ENCODE results near the gene ZYG11A. TPM values are rescaled to one million over a fixed set of nuclear protein-coding genes. Genes with fewer than 3 reads are reported as not detected.

Gene ZYG11A
- total RNA-seq, 1 donor from 2014 or later = 1.5 TPM

- ATAC-seq (ENCODE audit: low read depth) (no peak), DNase-seq (no peak)
- no peaks in the 10 kb centered on the region for H3K4me1 Mint-ChIP-seq
- ChIA-PET POLR2A (no interaction called here), CTCF (no interaction called here)
- intact Hi-C loops (cut with micrococcal nuclease) = no loop called here
- no peaks in the 10 kb centered on the region for H3K27me3 Mint-ChIP-seq
- TF ChIP-seq, protein P1, sequence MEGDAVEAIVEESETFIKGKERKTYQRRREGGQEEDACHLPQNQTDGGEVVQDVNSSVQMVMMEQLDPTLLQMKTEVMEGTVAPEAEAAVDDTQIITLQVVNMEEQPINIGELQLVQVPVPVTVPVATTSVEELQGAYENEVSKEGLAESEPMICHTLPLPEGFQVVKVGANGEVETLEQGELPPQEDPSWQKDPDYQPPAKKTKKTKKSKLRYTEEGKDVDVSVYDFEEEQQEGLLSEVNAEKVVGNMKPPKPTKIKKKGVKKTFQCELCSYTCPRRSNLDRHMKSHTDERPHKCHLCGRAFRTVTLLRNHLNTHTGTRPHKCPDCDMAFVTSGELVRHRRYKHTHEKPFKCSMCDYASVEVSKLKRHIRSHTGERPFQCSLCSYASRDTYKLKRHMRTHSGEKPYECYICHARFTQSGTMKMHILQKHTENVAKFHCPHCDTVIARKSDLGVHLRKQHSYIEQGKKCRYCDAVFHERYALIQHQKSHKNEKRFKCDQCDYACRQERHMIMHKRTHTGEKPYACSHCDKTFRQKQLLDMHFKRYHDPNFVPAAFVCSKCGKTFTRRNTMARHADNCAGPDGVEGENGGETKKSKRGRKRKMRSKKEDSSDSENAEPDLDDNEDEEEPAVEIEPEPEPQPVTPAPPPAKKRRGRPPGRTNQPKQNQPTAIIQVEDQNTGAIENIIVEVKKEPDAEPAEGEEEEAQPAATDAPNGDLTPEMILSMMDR (IDR thresholded peaks at IDR 0.05) = no peak
- H3K27ac Mint-ChIP-seq = no peak overlapping the region
- H3K36me3 Mint-ChIP-seq (ENCODE audit: low read depth) = no peaks in the 10 kb centered on the region
- H3K4me3 Mint-ChIP-seq = no peak overlapping the region
- no peaks in the 10 kb centered on the region for H3K9me3 Mint-ChIP-seq
Measured at GRCh38 chr1:52937433-52938182, 95.0 kb downstream of the ZYG11A start.

GRCh38 chr1:52938183-52938451 is 95.6 kb downstream of the ZYG11A start:
- intact Hi-C loops (cut with micrococcal nuclease) = no loop called here
- ATAC-seq (ENCODE audit: low read depth) (no peak), DNase-seq (no peak)
- no peaks in the 10 kb centered on the region for H3K36me3 Mint-ChIP-seq (ENCODE audit: low read depth)
- ChIA-PET CTCF (no interaction called here), POLR2A (no interaction called here)
- no peak overlapping the region for H3K4me3 Mint-ChIP-seq
- no peaks in the 10 kb centered on the region for H3K4me1 Mint-ChIP-seq
- H3K27ac Mint-ChIP-seq = no peak overlapping the region
- no peaks in the 10 kb centered on the region for H3K9me3 Mint-ChIP-seq
- TF ChIP-seq, protein P1 (IDR thresholded peaks at IDR 0.05) = no peak
- H3K27me3 Mint-ChIP-seq = no peaks in the 10 kb centered on the region

DNA sequence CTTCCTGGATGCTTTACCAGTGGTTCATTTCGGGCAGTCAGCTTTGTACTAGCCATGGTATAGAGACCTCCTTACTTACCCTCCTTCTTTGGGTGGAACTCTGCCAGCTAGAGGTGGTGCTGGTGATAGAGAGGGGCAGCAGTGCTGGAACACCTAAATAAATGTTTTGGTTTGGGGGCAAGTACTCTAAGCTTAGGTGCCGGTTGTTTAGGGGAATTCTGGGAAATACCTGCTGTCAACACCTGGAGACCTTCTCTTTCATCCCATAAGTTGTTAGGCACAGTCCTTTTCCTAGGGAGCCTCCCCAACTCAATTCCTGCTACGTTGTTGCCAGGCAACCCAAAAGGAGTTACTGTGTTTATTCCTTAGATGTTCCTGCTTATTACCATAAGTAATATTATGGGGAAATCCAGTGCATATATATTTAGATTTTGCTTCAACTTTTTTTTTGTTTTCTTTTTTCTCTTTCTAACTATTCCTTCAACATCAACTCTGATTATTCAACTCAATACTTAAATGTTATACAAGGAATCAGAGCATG is 101.4 kb downstream of the ZYG11A start:
- Mint-ChIP-seq H3K4me1 (no peaks in the 10 kb centered on the region), H3K4me3 (no peak overlapping the region), H3K27ac (no peak overlapping the region), H3K36me3 (ENCODE audit: low read depth) (no peaks in the 10 kb centered on the region), H3K9me3 (no peaks in the 10 kb centered on the region), H3K27me3 (peaks cover 3% of the 10 kb centered on the region)
- no peak for DNase-seq
- ChIA-PET CTCF (no interaction called here), POLR2A (no interaction called here)
- TF ChIP-seq, protein P1 (IDR thresholded peaks at IDR 0.05) = no peak
- intact Hi-C loops (cut with micrococcal nuclease) = no loop called here
- ATAC-seq (ENCODE audit: low read depth) = no peak

- Mint-ChIP-seq H3K4me1 (no peaks in the 10 kb centered on the region), H3K27ac (no peak overlapping the region), H3K9me3 (peaks cover 4% of the 10 kb centered on the region), H3K36me3 (ENCODE audit: low read depth) (peaks cover 3% of the 10 kb centered on the region), H3K4me3 (no peak overlapping the region), H3K27me3 (peaks cover 3% of the 10 kb centered on the region)
- POLR2A ChIA-PET = no interaction called here
- CTCF ChIA-PET = no interaction called here
- no peak for ATAC-seq (ENCODE audit: low read depth)
- intact Hi-C loops (cut with micrococcal nuclease) = no loop called here
- TF ChIP-seq, protein P1 (IDR thresholded peaks at IDR 0.05) = no peak
- DNase-seq = no peak
Measured at GRCh38 chr1:52944566-52944965, 102.0 kb downstream of the ZYG11A start.

Other genes with a start within 250 kb of the ZYG11A start
- 20.9 and 22.4 TPM in 2 replicates for gene GPX7, start 240.4 kb upstream of the ZYG11A start, total RNA-seq
- 36.8 and 44.2 TPM in 2 replicates for gene SHISAL2A, start 209.6 kb upstream of the ZYG11A start, total RNA-seq
- 23.5 and 23.6 TPM in 2 replicates for gene COA7, start 144.4 kb upstream of the ZYG11A start, total RNA-seq
- 14.9 and 17.3 TPM in 2 replicates for gene ZYG11B, start 116.3 kb upstream of the ZYG11A start, total RNA-seq
- 84.4 and 97.7 TPM in 2 replicates for gene ECHDC2, start 79.0 kb downstream of the ZYG11A start, total RNA-seq
- 67.2 and 72.2 TPM in 2 replicates for gene SCP2, start 84.5 kb downstream of the ZYG11A start, total RNA-seq
- gene PODN, start 219.5 kb downstream of the ZYG11A start, total RNA-seq = not detected in 2 replicates

Data from activated B cell treated with CpG ODN at 0.5 μM for 24 hours (primary cell).